NCI-H1105 (cell line): ENCODE data around the gene PACS1.
A peak's percentile ranks its signal among the peaks of the same experiment; 100 is the strongest.

Experiments used
- DNase-seq: peaks from one replicate; lab custom pipeline; 2025; lab: John Stamatoyannopoulos, UW

The PACS1 gene

DNA sequence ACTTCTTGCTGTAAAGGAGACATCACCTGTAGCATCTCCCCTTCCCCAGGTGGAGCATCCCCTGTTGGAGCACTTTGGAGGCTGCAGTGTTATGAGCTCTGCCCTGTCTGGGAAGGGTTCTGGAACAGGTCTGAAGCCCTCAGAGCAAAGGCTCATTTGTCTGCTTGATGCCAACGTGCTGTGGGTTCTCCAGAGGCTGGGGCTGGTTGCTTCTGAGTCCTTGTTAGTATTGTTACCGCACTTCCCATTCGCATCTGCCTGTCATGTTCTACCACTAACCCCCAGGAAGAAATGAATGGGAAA is 73.1 kb downstream of the PACS1 start:
- DNase-seq = no peak

DNA sequence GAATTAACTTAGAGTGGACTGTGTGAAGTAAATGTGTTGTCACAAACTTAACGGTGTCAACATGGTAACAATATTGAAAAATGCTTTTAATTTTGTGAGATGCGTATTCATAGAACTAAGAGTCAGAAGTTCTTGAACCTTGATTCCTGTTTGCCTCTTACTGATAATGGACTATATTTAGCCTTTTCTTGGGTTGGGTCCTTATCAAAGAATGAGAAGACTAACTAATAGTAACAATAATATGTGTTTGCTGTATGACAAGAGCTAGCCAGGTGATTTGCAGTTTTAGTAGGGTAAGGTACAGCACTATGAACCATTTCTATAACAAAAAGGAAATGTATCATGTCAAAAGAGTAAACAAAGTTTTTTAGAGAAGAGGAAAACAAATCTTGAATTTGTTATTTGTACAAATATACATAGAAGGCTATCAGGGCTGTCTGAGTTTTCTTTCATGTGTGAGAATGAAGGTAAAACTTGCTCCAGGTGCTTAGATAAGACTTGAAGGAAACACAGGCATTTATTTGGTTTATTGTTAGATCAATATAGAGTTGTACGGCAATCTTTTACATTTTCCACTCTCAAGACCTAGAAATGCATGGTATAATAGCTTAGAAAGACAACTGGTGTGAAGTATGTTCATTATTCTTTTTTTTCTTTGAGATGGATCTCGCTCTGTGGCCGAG is 74.1 kb downstream of the PACS1 start:
- no peak for DNase-seq

DNA sequence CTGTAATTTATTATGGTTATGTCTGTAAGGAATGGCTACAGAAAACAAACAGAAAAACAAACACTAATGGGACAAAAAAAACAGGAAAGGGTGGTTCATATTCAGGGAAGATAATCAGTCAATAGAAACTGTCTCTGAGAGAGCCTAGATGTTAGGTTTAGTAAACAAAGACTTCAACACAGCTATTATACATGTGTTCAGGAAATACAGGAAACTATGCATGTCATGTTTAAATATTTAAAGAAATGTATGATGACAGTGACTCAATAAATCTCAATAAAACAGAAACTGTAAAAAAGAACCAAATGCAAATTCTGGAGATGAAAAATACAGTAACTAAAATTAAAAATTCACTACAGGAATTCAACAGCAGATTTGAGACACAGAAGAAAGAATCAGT is 76.0 kb downstream of the PACS1 start:
- DNase-seq = no peak

DNA sequence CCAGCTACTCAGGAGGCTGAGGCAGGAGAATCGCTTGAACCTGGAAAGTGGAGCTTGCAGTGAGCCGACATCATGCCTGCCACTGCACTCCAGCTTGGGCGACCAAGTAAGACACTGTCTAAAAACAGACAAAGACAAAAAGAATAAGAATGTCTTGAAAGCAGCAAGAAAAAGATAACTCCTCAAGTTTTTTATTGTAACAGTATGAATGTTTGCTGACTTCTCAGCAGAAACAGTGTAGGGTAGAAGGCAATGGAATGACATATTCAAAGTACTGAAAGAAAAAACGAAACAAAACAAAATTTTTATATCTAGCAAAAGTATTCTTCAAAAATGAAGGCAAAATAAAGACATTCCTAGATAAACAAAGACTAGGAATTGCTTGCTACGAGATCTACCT is 76.9 kb downstream of the PACS1 start:
- DNase-seq = no peak

DNA sequence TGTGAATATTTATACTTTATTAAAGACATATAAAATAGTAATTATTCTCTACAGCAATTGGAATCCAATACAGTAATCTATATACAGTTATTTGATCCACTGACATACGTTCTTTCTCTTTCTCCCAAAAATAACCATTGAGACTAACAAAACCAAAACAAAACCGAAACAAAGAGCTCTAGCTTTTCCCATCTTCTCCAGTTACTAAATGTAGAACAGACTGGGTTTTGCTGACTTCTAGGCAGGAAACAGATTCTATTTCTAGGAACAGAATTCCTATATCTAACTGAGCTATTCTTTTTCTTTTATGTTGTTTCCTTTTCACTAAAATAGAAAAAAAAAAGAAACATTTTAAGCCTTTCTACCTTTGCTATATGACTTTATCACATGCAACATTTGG is 80.1 kb downstream of the PACS1 start:
- no peak for DNase-seq

DNA sequence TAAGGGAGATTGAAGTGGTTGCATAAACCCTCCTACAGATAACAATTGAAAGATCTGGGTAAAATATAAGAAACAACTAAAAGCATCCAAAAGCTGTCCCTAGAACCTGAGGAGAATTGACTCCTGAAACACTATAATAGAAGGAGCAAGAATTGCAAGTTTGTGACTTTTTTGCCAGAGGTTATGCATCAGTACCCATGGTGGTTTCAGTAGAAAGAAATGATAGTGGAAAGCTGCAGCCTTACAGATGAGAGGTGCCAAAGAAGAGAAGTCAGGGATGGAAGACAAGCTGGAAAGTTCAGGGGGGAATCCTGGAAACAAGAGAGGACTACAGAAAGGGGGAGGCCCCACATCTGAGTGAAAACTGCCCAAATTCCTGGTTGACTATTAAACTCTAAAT is 80.7 kb downstream of the PACS1 start:
- DNase-seq = no peak

DNA sequence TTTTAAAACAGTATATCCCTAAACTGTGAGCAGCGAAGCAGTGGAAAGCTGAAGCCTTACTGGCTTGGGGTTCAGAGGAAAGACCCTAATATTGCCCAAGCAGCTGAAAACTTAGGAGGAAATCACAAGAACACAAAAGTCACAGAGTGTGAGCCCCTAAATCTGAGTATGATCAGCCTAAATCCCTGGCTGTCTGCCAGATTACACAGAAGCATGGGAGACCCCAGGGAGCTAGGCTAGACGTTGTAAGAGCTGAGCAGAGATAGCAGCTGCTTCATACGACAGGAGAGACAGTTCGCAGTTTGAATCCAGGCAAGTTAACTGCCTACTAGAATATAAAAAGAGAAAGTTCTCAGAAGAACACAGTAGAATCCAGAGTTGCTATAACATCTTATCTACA is 81.2 kb downstream of the PACS1 start:
- no peak for DNase-seq

DNA sequence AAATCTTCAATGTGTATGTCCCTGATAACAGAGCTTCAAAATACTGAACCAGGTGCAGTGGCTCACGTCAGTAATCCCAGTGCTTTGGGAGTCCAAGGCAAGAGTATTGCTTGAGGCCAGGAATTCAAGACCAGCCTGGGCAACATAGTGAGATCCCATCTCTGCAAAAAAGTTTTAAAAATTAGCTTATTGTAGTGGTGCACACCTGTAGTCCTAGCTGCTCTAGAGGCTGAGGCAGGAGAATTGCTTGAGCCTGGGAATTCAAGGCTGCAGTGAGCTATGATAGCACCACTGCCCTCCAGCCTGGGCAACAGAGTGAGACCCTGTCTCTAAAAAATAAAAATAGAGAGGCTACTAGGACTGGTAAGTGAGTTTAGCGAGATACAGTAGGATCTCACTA is 84.0 kb downstream of the PACS1 start:
- no peak for DNase-seq

DNA sequence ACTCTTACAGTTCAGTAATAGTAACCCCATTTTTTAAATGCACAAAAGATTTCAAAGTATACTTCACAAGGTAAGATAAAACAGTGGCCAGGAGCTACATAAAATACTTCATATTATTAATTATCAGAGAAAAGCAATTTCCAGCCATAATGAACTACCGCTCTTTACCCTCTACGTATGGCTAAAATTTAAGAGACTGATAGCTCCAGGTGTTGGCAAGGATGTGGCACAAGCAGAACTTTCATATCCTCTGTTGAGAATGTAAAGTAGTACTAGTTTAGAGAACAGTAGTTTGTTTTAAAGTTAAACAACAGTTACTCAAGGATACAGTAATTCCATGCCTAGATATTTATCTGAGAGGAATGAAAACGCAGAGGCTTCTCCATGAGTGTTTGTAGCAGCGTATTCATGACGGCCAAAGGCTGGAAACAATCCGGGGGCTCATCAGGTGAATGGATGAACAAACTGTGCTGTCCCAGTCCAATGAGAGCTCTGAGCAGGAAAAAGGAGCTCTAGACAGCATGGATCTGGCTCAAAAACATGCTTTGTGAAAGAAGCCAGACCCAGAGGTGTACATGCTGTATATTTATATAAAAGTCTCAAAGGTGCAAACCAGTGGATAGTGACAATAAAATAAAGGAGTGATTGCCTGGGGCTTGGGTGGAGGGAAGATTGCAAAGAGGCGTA is 85.5 kb downstream of the PACS1 start:
- DNase-seq = no peak

DNA sequence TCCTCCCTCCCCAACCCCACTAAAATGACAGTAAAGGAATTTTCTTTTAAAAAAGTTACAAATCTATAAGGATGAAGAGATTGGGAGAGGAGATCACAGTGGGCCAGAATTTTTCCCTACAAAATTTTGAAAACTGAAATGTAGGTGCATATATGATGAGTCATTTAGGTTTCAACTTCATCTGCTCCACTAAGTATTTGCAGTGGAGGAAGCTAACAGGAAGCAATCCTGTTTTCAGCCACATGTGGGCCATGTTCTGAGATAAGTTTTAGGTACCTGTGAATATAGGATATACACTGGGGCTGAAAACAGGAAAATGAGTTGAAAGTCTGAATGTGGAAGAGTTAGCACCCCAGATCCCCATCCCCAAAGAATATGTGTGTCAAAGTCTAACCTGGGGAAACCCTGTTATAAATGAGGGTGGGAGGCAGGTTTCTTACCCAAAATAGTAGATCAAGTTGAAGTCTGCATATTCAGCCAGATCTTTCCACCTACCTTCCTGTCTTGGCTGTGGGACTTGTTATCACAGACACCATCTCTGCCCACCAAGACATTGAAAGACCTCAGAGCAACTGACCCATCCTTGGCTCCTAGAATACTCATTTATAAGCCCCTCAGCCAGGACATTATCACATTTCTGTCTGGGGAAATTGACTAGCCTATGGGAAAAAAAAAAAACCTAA is 87.3 kb downstream of the PACS1 start:
- no peak for DNase-seq

DNA sequence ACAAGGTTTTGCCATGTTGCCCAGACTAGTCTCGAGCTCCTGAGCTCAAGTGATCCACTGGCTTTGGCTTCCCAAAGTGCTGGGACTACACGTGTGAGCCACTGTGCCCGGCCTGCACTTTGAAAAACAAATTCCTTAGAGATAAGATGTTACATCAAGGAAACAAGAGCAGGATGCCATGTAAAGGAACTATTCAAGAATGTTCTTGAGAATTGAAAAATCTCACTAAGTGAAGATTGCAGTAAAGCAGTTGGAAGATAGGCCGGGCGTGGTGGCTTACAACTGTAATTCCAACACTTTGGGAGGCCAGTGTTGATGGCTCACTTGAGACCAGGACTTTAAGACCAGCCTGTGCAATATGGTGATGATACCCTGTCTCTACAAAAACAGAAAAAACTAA is 88.1 kb downstream of the PACS1 start:
- DNase-seq = no peak

DNA sequence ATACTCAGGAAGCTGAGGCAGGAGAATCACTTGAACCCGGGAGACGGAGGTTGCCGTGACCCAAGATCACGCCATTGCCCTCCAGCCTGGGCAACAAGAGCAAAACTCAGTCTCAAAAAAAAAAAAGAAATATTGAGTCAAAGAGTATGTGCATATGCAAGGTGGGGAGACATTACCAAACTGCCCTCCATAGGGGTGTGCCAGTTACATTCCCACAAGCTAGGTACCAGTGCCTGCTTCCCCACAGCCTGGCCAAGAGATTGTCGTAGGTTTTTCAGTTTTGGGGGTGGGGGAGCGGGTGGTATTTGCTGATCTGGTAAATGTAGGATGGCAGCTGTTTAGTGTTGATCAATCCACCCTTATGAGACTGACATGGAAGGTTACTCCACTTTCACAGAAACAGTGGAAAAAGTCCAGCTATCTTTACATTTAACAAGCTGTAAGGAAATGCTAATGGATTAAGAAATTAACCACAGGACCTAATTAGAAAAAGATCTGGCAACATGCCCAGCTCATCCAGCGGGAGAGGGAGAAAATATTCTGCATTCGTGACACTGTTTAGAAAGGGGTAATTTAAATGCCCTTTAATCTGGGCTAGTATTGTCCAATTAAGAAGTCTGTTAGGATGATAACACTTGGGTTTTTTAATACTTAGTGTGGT is 89.4 kb downstream of the PACS1 start:
- DNase-seq = peak; percentile 80

DNA sequence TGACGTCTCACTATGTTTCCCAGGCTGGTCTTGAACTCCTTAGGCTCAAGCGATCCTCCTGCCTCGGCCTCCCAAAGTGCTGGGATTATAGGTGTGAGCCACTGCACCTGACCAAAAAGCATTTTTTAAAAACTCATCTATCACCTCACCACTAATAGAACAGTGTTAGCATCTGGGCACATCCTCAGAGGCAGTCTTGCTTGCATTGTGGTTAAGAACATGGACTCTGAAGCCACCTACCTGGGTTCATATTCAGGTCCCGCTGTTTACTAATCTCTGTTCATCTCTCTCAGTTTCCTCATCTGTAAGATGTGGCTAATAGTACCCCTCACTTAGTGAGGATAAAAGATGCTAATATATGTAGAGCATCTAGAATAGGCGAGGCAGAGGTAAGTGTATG is 90.6 kb downstream of the PACS1 start:
- no peak for DNase-seq

DNA sequence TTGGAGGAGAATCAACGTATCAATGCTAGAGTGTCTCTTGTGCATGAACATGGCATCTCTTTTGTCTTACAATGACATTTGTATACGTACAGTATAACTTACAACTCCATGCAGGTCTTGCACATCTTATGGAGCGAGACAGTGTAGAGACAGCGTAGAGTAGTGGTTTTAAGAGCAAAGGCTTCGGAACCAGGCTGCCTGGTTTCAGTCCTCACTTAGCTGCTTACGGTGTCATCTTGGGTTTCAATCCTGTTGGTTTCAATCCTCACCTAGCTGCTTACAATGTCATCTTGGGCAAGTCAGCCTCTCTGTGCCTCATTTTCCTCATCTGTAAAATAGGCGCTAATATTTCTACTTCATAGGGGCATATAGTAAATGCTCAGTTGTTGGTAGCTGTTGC is 98.2 kb downstream of the PACS1 start:
- DNase-seq = no peak

DNA sequence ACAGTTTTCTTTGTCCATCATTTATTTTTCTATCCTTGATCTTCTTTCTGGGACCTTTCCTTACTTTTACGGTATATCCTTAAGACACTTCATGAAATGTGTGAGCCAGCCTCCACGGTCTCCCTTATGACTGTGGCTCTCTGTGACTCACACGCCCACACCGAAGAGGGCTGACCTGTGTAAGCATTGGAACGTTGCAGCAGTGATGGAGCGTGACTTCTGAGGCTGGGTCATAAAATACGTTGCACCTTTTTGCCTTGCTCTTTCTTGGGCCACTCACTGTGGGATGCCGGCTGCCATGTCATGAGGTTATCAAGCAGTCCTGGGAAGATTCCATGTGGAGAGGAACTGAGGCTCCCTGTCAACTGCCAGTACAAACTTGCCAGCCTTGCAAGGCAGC is 102.1 kb downstream of the PACS1 start:
- no peak for DNase-seq

DNA sequence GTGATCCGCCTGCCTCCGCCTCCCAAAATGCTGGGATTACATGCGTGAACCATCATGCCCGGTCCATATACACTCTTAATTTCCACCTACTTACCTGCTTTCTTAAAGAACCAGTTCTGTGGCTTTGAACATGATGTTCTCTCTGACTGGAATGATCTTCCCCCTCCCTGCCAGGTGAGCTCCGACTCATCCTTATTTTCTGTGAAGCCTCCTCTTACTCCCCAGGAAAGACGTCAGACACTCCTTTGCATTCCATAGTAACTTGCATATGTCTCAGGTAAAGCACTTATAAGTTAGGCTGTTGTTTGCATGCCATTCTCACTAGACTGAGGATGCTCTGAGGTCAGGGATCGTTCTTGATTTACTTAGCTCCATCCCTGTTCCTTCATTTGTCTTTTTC is 106.6 kb downstream of the PACS1 start:
- no peak for DNase-seq

DNA sequence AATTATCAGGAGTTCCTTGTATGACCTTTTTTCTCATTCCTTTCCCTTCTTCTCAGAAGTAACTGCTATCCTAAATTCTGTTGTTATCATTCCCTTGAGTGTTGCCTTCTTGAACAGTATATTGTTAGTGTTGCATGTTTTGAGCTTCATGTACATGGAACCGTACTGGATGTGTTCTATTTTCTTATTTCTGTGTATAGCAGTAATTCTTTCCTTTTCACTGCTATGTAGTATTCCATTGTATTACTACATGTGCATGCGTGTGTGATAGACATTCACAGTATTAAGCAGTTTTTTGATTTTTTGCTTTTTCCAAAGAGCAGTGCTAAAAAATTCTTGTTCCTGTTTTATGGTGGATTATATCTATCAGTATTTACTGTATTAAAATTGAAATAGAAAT is 108.1 kb downstream of the PACS1 start:
- DNase-seq = no peak

DNA sequence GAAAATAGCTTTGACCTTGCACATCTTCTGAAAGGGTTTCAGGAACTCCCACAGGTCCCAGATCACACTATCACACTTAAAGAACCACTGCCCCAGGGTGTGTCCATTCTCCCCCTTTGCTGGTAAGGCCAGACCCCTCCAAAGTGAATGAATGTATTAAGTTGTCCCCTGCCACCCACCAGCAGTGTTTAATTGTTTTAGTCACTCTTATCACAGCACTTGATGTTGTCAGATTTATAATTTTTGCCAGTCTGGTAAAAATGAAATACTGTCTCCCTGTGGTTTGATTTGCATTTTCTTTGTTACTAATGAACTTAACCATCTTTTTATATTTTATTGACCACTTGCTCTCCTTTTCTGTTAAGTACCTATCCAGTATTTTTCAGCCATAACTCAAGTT is 108.8 kb downstream of the PACS1 start:
- no peak for DNase-seq

DNA sequence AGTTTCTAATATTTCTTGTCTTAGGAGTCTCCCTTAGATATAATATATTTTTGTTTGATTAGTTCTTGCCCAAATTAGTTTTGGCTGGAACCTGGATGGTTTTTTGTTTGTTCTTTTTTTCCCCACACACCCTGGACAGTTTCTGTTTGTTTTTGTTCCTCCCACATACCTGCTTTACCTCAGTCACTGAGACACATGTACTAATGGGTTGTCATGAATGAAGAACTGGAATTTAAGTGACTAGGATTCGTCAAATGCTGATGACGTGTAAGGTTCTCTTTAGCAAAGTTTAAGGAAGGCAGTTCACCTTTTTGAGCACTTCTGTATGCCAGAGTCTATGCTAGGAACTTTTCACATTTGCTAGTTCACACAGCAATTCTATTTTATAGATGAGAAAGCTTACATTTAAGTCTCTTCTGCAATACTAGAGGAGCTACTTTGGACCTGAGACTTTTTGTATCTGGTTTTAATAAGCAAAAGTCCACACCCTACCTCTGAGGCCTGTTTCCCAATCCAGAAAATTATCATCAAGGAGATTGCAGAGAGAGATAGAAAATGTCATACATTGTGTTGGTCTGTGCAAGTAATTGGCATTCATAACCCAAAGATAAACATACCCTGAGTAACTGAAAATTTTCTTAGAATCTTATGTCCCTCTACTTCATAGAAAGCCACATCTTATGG is 111.7 kb downstream of the PACS1 start:
- no peak for DNase-seq

DNA sequence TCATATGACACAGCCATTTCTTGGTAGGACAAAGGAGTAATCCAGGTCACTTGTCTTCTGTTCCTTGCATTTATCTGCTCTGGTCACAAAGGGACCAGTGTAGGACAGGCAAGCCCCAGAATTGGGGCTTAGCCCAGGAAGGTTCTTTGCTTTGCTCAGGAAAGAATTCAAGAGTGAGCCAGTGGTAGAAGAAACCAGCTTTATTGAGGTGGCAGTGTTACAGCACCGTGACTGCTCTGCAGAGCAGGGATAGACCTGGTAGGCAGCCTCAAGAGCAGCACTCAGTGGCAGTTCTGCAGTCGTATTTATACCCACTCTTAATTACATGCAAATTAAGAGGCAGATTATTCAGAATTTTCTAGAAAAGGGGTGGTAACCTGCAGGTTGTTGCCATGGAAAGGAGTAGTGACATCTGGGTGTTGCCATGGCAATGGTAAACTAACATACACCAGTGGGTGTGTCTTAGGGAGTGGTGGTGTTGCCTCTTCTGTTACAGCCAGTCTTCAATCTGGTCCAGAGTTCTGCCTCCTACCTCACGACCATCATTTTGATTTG is 113.5 kb downstream of the PACS1 start:
- no peak for DNase-seq

DNA sequence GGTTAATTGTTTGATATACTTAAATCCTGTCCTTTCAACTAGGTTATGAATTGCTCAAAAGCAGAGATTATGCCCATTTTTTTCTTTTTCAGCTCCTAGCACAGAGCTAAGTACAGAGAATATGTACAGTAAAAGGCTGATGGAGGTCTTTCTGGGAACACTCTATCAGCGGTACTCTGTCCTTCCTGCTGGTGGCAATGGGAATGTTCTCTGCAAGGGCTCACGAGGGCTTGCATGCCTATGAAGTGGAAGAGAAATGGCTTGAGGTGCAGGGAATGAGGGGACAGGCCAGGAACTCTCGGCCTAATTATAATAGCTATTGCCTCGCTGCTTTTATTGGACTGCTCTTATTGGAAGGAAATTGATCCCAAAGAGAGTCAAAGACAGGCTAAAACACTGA is 114.7 kb downstream of the PACS1 start:
- DNase-seq = no peak

DNA sequence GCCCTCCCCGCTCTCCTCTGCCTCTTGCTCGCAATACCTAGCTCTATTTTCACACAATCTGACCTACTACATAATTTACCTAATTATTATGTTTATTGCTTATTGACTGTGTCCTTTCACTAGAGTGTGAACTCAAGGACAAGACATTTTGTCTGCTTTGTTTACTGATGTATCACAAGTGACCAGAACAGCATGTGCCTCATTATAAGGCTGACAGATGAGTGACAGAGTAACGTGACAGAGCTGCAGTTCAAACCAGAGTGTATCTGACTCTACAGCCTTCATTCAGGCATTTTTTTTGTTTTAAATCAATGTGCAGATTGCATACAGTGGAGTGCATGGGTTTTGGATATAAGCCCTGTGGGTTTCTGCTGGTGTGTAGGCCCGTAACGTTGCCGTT is 116.4 kb downstream of the PACS1 start:
- no peak for DNase-seq
